Thyroid gland (tissue), 4 donors: ENCODE results near the gene RPL22.

Experiments used
- CTCF ChIP-seq, 6 experiments: fragments of 200-600 bp in 3 of 6; fragments of 450-650 bp in 3 of 6; sonication (generic) in 3 of 6; IDR thresholded peaks; one replicate each; pipeline ENCODE4 v1.5.1; 2016 to 2019; ENCODE audit warnings: antibody characterized with exemption in 6 of 6, mild to moderate bottlenecking in 2 of 6, inconsistent platforms in 1 of 6, moderate library complexity in 1 of 6
- POLR2A ChIP-seq, 2 donors: fragments of 450-650 bp; IDR thresholded peaks; one replicate each; pipeline ENCODE4 v1.6.1; 2017; ENCODE audit warnings: antibody characterized with exemption in 2 of 2, mild to moderate bottlenecking in 2 of 2, moderate library complexity in 1 of 2

- TF ChIP-seq CTCF (IDR thresholded peaks at IDR 0.05) (no peak), POLR2A (IDR thresholded peaks at IDR 0.05) (no peak)
Observed at GRCh38 chr1:6180707-6181311, 18.6 kb downstream of the RPL22 start.
